Esophagus (tissue), 2 donors: ENCODE measurements around the gene MAGEA9B. TPM values are rescaled to one million over a fixed set of nuclear protein-coding genes. Genes with fewer than 3 reads are reported as not detected.
"Not testable (repeated sequence)": the region's sequence is repeated elsewhere in the genome, so short reads cannot be mapped to it uniquely, and the experiment has no call there.

Experiments used
- H3K27ac ChIP-seq, 2 donors: one replicate each; pipeline ENCODE4 v1.5.1; 2013; ENCODE audit warnings: low read depth in 2 of 2, mild to moderate bottlenecking in 2 of 2, inconsistent platforms in 1 of 2, low read length in 1 of 2, moderate library complexity in 1 of 2
- H3K27me3 ChIP-seq, 2 donors: one replicate each; pipeline ENCODE4 v1.6.1; 2013; ENCODE audit warnings: low read length in 2 of 2, control low read depth in 1 of 2, mild to moderate bottlenecking in 1 of 2; ENCODE audit not compliant: insufficient read depth in 2 of 2, control insufficient read depth in 1 of 2
- H3K36me3 ChIP-seq, 2 donors: one replicate each; pipeline ENCODE4 v1.6.1; 2013; ENCODE audit warnings: low read length in 1 of 2; ENCODE audit not compliant: control insufficient read depth in 2 of 2, insufficient read depth in 2 of 2
- H3K4me1 ChIP-seq, 2 donors: one replicate each; pipeline ENCODE4 v1.6.1; 2013; ENCODE audit warnings: low read length in 1 of 2; ENCODE audit not compliant: control insufficient read depth in 2 of 2, insufficient read depth in 2 of 2
- H3K4me3 ChIP-seq, 2 donors: one replicate each; pipeline ENCODE4 v1.5.1; 2013; ENCODE audit warnings: low read length in 2 of 2, mild to moderate bottlenecking in 2 of 2, low read depth in 1 of 2, moderate library complexity in 1 of 2
- H3K9me3 ChIP-seq, 2 donors: one replicate each; pipeline ENCODE4 v1.6.1; 2013; ENCODE audit warnings: mild to moderate bottlenecking in 2 of 2, low read depth in 1 of 2, low read length in 1 of 2, moderate library complexity in 1 of 2; ENCODE audit not compliant: control insufficient read depth in 2 of 2, insufficient read depth in 1 of 2
- WGBS, 2 donors: extraction: QIAGEN DNeasy Blood & Tissue Kit; methylation state at CpG; one replicate each; pipeline ENCODE4 v1.1.7; 2013; 5-methylcytosine and 5-hydroxymethylcytosine counted together
- polyA plus RNA-seq, 2 donors: library from polyadenylated mRNA; stranded (reverse); fragments of 200-250 nt; gene quantifications; one replicate each; pipeline ENCODE4 v1.2.3, GENCODE V29; 2013
- donor health status: healthy with polysubstance abuse.
- donor health status: Bipolar disorder and iron deficiency.

MAGEA9B gene
- polyA plus RNA-seq, 2 donors = not detected

DNA sequence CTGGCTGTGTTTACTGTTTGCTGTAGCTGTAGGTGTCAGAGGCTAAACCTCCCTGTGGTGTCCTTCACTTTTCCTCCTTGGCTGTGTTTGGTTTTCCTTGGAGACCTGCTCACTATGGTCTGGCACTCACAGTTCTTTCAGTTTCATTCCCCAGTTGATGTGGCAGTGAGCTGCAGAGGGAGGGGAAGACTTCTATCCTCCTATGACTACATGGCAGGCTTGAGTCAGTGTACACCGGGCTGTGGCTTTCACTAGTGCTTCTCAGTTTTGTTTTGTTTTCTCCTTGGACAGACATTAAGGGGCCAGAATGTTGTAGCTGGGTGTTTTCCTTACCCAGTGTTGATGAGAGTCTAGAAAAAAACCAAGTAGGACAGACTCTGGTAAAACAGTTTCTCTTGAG lies 13.8 kb downstream of the MAGEA9B start:
- H3K4me3 ChIP-seq, H3K27me3 ChIP-seq, H3K4me1 ChIP-seq, H3K36me3 ChIP-seq, H3K27ac ChIP-seq, H3K9me3 ChIP-seq: not testable (repeated sequence)
- no CpG with 5 or more reads among the region's 1 CpG for WGBS, 2 donors

DNA sequence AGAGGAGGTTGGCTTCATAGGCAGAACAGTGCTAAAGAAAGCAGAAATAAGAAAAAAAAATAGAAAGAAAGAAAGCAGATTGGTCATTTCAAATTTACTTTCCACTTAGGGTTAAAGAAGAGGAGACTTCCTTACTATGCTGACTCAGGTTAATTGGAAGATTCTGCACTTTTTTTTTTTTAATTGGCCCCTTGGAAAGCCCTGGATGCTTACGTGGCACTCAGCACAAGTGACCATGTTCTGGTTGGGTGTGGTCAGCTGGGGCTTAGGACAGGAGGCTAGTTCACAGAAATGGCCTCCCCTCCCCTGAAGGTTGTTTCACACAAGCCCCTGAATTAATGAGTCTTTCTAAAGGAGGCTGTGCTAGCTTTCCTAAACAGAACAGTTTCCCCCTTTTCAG lies 14.5 kb downstream of the MAGEA9B start:
- no peaks in the 10 kb centered on the region for H3K4me1 ChIP-seq
- 39 to 50% methylated on average over 1 of the region's 1 CpG for WGBS, 2 donors
- H3K9me3 ChIP-seq = no peaks in the 10 kb centered on the region
- H3K36me3 ChIP-seq = no peaks in the 10 kb centered on the region
- H3K27me3 ChIP-seq = no peaks in the 10 kb centered on the region
- H3K27ac ChIP-seq = no peak overlapping the region
- H3K4me3 ChIP-seq = no peak overlapping the region

DNA sequence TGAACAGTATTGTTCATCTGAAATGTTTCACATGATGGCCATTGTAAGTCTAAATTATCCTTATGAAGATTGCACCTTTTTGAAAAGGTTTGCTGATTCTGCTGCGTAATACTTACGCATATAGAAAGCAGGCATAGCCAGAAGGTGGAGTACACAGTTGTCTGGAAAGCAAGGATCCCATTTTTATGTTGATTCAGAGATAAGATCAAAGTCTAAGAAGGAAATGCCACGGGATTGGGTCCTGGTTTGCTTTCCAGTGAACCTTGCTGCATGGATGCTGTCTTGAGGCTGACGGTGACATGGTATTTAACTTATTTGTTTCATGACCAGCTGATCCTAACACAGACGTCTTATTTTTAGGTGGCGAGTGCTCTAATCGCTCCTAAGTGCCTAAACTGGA lies 15.5 kb downstream of the MAGEA9B start:
- Histone ChIP-seq H3K9me3 (no peaks in the 10 kb centered on the region), H3K4me1 (no peaks in the 10 kb centered on the region), H3K27ac (no peak overlapping the region), H3K27me3 (no peaks in the 10 kb centered on the region), H3K4me3 (no peak overlapping the region), H3K36me3 (no peaks in the 10 kb centered on the region)
- 67 to 91% methylated on average over 7 of the region's 7 CpGs for WGBS, 2 donors

DNA sequence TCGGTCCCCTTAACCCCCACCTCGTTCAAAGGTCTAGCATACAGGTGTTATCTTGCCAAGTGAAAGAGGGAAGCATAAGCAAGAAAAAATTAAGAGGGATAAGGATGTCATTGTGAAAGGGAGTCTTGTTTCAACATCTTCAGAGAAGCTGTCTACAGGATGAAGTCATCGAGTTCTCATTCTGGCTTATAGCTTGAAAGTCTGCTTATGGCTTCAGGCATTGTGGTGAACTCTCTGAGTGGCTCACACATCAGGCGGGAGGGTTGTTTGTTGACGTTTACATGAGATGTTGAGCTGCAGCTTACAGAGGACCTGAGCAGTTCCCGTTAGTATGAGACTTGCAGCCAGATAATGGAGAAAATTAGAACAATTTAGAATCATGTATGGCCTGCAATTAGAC lies 16.6 kb downstream of the MAGEA9B start:
- no peaks in the 10 kb centered on the region for H3K36me3 ChIP-seq
- H3K4me3 ChIP-seq = no peak overlapping the region
- no peaks in the 10 kb centered on the region for H3K27me3 ChIP-seq
- WGBS, 2 donors = 38 to 42% methylated on average over 6 of the region's 6 CpGs
- no peak overlapping the region for H3K27ac ChIP-seq
- H3K9me3 ChIP-seq = no peaks in the 10 kb centered on the region
- no peaks in the 10 kb centered on the region for H3K4me1 ChIP-seq

DNA sequence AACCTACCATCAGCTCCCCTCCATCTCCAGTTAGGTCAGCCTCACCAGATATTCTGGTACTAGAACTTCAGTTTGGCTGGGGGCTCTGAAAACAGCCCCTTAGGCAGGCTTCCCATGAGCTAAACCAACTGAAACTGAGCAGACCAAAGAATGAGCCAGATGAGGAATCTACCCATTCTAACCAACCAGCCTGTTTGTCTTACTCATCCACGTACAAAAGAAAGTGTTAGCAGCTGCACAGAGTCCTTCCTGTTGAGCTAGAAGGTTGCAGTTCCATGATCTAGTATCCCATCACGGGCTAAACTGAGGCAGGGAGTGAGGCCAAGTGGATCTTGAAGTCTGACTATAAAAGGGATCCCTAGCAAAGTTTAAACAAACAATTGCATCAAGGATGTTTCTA lies 17.5 kb downstream of the MAGEA9B start:
- no peaks in the 10 kb centered on the region for H3K36me3 ChIP-seq
- H3K4me1 ChIP-seq = no peaks in the 10 kb centered on the region
- 60% methylated on average over 2 of the region's 2 CpGs for WGBS, 2 donors
- H3K4me3 ChIP-seq = no peak overlapping the region
- no peaks in the 10 kb centered on the region for H3K27me3 ChIP-seq
- no peak overlapping the region for H3K27ac ChIP-seq
- H3K9me3 ChIP-seq = no peaks in the 10 kb centered on the region

DNA sequence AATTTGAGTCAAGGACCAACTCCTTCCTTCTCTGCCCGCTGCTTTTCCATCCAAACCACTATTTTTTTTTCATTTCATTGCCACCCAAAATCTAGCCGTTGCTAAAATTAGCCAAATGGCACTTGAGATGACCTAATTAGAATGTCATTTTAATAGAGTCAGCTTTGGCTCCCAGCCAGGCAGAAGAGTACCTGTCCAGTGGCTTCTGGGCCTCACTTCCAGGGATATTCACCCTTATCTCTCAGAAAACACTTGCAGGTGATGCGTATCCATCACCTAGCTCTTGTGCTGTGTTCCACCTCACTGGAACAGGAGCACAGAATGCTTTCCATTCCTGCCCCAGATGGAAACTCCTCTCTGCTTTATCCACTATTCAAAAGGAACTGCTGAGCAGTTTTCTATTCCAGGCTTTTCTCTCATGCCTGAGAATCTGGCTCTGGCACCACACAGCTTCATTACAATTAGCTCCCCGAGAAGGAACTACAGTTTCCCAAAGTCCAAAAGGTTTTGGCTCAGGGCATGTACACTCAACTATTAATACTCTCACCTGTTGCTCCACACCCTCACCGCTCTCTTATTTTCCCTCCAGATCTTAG lies 18.5 kb downstream of the MAGEA9B start:
- H3K9me3 ChIP-seq = no peaks in the 10 kb centered on the region
- no peak overlapping the region for H3K4me3 ChIP-seq
- H3K27ac ChIP-seq = no peak overlapping the region
- no peaks in the 10 kb centered on the region for H3K4me1 ChIP-seq
- no peaks in the 10 kb centered on the region for H3K36me3 ChIP-seq
- 77 to 79% methylated on average over 5 of the region's 5 CpGs for WGBS, 2 donors
- H3K27me3 ChIP-seq = no peaks in the 10 kb centered on the region

DNA sequence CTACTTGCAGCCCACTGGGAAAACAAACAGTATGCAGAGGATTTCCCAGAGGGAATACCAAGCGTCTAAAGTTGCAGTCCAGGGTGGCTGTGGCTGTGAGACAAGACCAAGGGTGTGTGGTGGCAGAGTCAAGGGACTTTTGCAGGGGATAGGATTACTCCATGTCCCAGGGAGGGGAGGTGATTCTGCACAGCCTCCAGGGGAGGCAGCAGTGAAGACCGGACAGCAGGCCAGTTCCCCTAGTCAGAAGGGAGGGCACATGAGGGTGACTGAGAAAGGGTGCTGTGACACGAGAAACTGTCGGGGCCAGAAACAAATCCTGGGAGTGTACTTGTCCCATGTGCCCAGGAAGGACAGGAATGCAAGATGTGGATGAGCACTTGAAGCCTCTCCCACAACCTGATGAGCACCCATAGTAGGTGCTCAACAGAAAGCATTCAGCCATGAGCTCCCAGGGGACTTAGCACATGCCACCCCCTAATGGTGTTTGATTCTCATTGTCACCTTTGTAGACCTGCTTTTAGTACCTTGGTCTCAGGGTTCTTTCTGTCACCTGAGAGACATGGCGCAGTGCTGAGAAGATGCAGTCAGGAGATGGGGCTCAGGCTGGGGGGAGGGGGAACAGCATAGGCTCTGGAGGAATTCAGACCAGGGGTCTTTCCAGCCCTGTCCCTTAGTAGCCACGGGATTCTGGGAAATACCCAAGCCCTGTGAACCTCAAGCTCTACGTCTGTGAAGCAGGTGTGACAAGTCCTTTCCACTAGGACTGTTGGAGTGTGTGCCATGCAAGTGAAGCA lies 19.4 kb downstream of the MAGEA9B start:
- H3K4me3 ChIP-seq = no peak overlapping the region
- no peaks in the 10 kb centered on the region for H3K9me3 ChIP-seq
- no peaks in the 10 kb centered on the region for H3K4me1 ChIP-seq
- H3K27ac ChIP-seq = no peak overlapping the region
- no peaks in the 10 kb centered on the region for H3K36me3 ChIP-seq
- 74 to 84% methylated on average over 6 to 7 of the region's 7 CpGs for WGBS, 2 donors
- H3K27me3 ChIP-seq = no peaks in the 10 kb centered on the region

DNA sequence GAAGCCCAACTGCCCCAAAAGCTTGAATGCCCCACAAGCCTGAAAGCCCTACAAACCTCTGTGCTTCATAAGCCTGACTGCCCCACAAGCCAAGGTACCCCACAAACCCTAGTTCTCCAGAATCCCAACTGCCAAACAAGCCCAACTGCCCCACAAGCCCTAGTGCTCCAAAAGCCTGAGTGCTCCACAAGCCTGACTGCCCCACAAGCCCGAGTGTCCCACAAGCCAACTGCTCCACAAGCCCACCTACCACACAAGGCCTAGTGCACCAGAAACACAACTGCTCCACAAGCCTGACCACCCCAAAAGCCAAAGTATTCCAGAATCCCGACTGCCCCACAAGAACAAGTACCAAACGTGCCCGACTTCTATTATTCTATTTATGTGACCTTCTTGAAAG lies 23.9 kb downstream of the MAGEA9B start:
- Histone ChIP-seq H3K36me3 (no peaks in the 10 kb centered on the region), H3K27ac (no peak overlapping the region), H3K27me3 (no peaks in the 10 kb centered on the region), H3K4me3 (no peak overlapping the region), H3K4me1 (no peaks in the 10 kb centered on the region), H3K9me3 (no peaks in the 10 kb centered on the region)
- WGBS, 2 donors = 85 to 95% methylated on average over 4 of the region's 4 CpGs

DNA sequence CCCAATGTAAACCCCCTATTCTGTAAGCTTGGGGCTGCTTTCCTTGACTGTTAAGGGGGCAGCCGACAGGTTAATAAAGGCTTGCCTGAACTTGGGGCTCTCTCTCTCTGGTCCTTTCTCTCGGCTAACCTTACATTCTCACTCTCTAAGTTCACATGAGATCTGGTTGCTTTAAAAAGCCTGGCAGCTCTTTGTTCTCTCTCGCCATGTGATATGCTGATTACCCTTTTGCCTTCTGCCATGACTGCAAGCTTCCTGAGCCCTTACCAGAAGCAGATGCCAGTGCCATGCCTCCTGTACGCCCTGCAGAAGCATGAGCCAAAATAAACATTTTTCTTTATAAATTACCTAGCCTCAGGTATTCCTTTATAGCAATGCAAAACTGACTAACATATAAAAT lies 32.0 kb downstream of the MAGEA9B start:
- H3K9me3 ChIP-seq, H3K4me3 ChIP-seq, H3K27me3 ChIP-seq, H3K27ac ChIP-seq, H3K36me3 ChIP-seq, H3K4me1 ChIP-seq: not testable (repeated sequence)
- WGBS, 2 donors = no CpG with 5 or more reads among the region's 4 CpGs

DNA sequence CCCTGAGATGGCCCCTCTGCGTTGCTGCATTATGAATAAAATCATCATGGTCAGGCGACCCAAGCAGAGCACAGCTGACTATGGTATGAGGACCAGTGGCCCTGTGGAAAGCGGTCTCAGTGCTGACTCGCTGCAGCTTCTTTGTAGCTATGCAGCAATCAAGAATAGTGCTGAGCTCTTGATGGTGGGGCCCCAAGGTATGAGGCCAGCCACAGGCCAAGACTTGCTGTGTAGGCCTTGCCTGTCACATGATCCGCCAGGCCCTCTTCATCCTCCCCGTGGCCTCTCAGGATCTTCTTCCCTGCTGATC lies 35.4 kb downstream of the MAGEA9B start:
- not testable (repeated sequence) for H3K27me3 ChIP-seq, H3K4me3 ChIP-seq, H3K4me1 ChIP-seq, H3K36me3 ChIP-seq, H3K27ac ChIP-seq, H3K9me3 ChIP-seq
- WGBS, 2 donors = 81% methylated on average over 2 of the region's 6 CpGs; no CpG with 5 or more reads in 1 of the 2 donors
